UCSD-AML1 (cell line): ENCODE measurements around the gene SLC2A8.

Experiments
- DNase-seq: peaks from one replicate; lab custom pipeline; 2025; ENCODE audit not compliant: unreplicated experiment; lab: John Stamatoyannopoulos, UW

Gene SLC2A8

GRCh38 chr9:127382541-127382940 lies 14.4 kb upstream of the SLC2A8 start:
- DNase-seq: no peak

GRCh38 chr9:127384016-127384730 lies 12.8 kb upstream of the SLC2A8 start:
- no peak for DNase-seq

- DNase-seq: no peak
Measured at GRCh38 chr9:127384901-127385300, 12.1 kb upstream of the SLC2A8 start.

- DNase-seq: no peak
Measured at GRCh38 chr9:127386249-127386648, 10.7 kb upstream of the SLC2A8 start.

- DNase-seq: no peak
Measured at GRCh38 chr9:127386981-127387380, 10.0 kb upstream of the SLC2A8 start.

- DNase-seq: no peak
Measured at GRCh38 chr9:127388037-127388855, 8.7 kb upstream of the SLC2A8 start.

GRCh38 chr9:127388856-127389238 lies 8.1 kb upstream of the SLC2A8 start:
- no peak for DNase-seq

- DNase-seq: no peak
Measured at GRCh38 chr9:127389381-127390247, 7.4 kb upstream of the SLC2A8 start.

- DNase-seq: no peak
Measured at GRCh38 chr9:127390248-127390545, 6.8 kb upstream of the SLC2A8 start.

- no peak for DNase-seq
Measured at GRCh38 chr9:127390563-127390962, 6.4 kb upstream of the SLC2A8 start.

- no peak for DNase-seq
Measured at GRCh38 chr9:127392166-127392565, 4.8 kb upstream of the SLC2A8 start.

GRCh38 chr9:127392976-127393375 lies 4.0 kb upstream of the SLC2A8 start:
- DNase-seq: no peak

- no peak for DNase-seq
Measured at GRCh38 chr9:127393645-127394044, 3.3 kb upstream of the SLC2A8 start.

GRCh38 chr9:127395497-127396252 lies 1.3 kb upstream of the SLC2A8 start:
- DNase-seq: no peak

GRCh38 chr9:127396253-127396807 lies 639 bp upstream of the SLC2A8 start:
- DNase-seq: no peak

GRCh38 chr9:127397646-127398274 lies 791 bp downstream of the SLC2A8 start:
- DNase-seq: peak; percentile 61

GRCh38 chr9:127398275-127398647 lies 1.3 kb downstream of the SLC2A8 start:
- no peak for DNase-seq

- DNase-seq: no peak
Measured at GRCh38 chr9:127398715-127399400, 1.9 kb downstream of the SLC2A8 start.

- no peak for DNase-seq
Measured at GRCh38 chr9:127399736-127400269, 2.8 kb downstream of the SLC2A8 start.
